ENCODE measurements around the gene CNN2. TPM values are rescaled to one million over a fixed set of nuclear protein-coding genes. Genes with fewer than 3 reads are reported as not detected.
A peak's percentile ranks its signal among the peaks of the same experiment; 100 is the strongest.

Gene CNN2
- total and polyA plus RNA-seq, 12 donors = 33.0 to 117 (median 61.7) TPM

DNA sequence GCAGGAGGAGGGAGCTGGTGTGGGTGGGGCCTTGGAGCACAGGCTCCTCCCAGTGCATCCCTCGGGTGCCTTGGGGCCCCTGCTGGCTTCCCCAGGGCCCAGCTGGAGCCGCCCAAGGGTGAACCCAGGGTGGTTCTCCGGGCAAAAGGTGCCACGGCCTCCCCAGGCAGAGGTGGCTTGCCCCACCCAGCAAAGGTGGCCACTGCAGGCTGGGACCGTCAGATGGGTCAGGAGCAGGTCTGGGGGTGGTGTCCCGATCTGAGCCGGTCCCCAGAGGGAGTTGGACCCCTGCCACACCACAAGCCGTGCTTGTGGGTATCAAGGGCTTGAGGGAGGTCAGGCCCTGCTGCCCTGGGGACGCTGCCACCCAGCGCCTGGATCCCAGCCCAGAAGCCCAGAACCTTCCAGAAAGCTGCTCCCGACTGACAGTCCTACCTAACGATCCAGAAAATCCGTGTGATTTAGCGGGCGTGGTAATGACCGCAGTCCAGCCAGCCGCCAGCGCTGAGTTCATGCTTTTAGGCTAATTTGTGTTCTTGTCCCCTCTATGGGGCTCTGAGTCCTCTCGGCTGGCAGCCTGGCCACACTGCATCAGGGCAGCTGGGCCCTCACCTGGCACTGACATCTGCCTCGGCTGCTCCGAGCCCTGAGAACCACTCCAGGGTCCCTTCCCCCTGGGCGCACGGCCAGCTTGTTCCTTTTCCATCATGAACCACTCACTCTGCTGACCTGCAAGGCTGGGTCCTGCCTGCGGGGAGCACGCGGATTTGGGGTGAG is 31.2 kb upstream of the CNN2 start:
- Histone ChIP-seq H3K27ac (no peak overlapping the region), H3K27me3 (peaks cover 15 to 53% (median 50%) of the 10 kb centered on the region in 7 donors), H3K36me3 (peaks cover 0 to 40% (median 13%) of the 10 kb centered on the region in 9 donors), H3K9me3 (no peaks in the 10 kb centered on the region), H3K4me1 (peaks cover 0 to 14% (median 7%) of the 10 kb centered on the region in 9 donors), H3K4me3 (no peak overlapping the region)
- intact Hi-C loops (cut with DNase I) = no loop called here
- DNase-seq = no peak
- WGBS, 2 donors = 81 to 85% methylated on average over 25 to 26 of the region's 26 CpGs
- no peak for ATAC-seq
- TF ChIP-seq, protein P1, sequence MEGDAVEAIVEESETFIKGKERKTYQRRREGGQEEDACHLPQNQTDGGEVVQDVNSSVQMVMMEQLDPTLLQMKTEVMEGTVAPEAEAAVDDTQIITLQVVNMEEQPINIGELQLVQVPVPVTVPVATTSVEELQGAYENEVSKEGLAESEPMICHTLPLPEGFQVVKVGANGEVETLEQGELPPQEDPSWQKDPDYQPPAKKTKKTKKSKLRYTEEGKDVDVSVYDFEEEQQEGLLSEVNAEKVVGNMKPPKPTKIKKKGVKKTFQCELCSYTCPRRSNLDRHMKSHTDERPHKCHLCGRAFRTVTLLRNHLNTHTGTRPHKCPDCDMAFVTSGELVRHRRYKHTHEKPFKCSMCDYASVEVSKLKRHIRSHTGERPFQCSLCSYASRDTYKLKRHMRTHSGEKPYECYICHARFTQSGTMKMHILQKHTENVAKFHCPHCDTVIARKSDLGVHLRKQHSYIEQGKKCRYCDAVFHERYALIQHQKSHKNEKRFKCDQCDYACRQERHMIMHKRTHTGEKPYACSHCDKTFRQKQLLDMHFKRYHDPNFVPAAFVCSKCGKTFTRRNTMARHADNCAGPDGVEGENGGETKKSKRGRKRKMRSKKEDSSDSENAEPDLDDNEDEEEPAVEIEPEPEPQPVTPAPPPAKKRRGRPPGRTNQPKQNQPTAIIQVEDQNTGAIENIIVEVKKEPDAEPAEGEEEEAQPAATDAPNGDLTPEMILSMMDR (IDR thresholded peaks at IDR 0.05) = no peak

DNA sequence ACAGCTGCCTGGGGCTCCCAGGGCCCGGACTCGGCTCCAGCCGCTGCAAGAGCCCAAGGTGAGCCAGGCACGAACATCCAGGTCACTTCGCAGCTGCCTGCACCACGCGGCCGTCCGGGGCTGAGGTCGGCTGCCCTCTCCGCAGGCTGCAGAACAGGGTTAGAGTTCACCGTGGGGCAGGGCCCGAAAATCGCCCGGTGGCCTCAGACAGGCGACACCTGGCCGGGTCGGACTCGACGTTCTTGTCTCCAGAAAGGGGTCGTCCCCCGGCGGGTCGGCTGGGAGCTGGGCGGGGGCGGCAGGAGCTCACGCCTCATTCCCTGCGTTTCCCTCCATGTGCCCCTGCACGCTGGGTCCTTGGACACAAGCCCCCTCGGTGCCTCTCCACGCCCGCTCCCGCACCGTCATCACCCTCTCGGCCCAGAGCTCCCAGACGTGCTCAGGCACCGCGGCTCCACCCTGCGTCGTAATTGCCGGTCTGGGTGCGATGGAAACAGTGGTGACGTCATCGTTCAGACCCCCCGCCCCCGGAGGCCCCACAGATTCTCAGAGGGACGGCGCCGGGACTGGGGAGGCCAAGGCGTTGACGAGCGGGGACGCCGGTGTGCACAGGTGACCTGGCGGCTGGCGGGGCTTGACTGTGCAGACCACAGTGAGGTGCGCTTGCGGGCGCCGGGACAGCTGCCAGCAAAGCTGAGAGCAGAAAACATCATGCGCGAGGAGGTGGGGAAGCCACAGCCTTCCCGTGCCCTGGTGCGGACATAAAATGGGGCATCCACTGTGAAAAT is 30.2 kb upstream of the CNN2 start:
- 14 to 17% methylated on average over 64 of the region's 64 CpGs for WGBS, 2 donors
- Histone ChIP-seq H3K27ac (no peak overlapping the region), H3K4me1 (peaks cover 2 to 21% (median 14%) of the 10 kb centered on the region in 9 donors), H3K9me3 (no peaks in the 10 kb centered on the region), H3K27me3 (peaks cover 23 to 63% (median 59%) of the 10 kb centered on the region in 7 donors), H3K36me3 (peaks cover 0 to 30% (median 8%) of the 10 kb centered on the region in 9 donors), H3K4me3 (peak overlapping the region in 1 of 10 donors; percentile 18)
- intact Hi-C loops (cut with DNase I) = loop anchor here in 1 of 10 donors (2.0 kb wide), 1 partner anchor 67 kb away; no protein-coding TSS in a partner anchor
- ATAC-seq (peak in 3 of 8 donors; percentile 4 to 14 (median 5)), DNase-seq (no peak)
- TF ChIP-seq, protein P1 (IDR thresholded peaks at IDR 0.05) = no peak

DNA sequence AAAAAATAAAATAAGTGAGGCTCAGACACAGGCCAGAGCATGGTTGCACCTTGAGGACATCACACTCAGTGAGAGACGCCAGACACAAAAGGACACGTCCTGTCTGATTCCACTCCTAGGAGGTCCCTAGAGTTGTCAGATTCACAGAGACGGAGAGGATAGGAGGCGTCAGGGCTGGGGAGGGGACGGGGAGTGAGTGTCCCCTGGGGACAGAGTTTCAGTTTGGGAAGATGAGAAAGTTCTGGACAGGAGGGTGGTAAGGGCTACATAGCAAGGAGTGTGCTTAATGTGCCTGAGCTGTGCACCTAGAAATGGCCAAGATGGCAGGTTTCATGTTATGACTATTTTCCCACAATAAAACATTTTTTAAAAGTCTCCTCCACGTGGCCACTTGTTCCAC is 28.3 kb upstream of the CNN2 start:
- peaks cover 0 to 17% (median 7%) of the 10 kb centered on the region in 9 donors for H3K36me3 ChIP-seq
- TF ChIP-seq, protein P1 (IDR thresholded peaks at IDR 0.05) = no peak
- no peak for ATAC-seq
- H3K4me3 ChIP-seq = no peak overlapping the region
- H3K9me3 ChIP-seq = no peaks in the 10 kb centered on the region
- DNase-seq = no peak
- H3K27me3 ChIP-seq = peaks cover 26 to 76% (median 69%) of the 10 kb centered on the region in 7 donors
- intact Hi-C loops (cut with DNase I) = no loop called here
- H3K4me1 ChIP-seq = peaks cover 5 to 27% (median 20%) of the 10 kb centered on the region in 9 donors
- 17 to 21% methylated on average over 6 of the region's 6 CpGs for WGBS, 2 donors
- H3K27ac ChIP-seq = no peak overlapping the region

DNA sequence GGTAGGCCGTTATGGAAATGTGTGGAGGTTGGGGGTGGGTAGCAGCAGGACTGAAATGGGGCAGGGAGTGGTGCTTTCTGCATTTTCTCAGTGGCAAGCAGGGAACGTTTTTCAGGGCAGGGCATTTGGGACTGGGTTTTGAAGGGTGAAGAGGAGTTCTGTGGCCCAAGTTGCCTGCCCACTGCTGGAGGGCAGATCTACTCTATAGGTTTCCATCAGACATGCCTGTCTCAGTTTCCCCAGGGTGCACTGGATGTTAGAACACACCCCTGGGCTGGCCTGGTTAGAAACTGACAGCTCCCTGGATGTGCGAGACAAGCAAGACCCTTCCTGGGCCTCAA is 27.1 kb upstream of the CNN2 start:
- Histone ChIP-seq H3K36me3 (peaks cover 0 to 4% (median 3%) of the 10 kb centered on the region in 9 donors), H3K27me3 (peaks cover 26 to 84% (median 69%) of the 10 kb centered on the region in 7 donors), H3K27ac (no peak overlapping the region), H3K9me3 (no peaks in the 10 kb centered on the region), H3K4me3 (no peak overlapping the region), H3K4me1 (peaks cover 5 to 27% (median 20%) of the 10 kb centered on the region in 9 donors)
- no peak for DNase-seq
- ATAC-seq = no peak
- TF ChIP-seq, protein P1 (IDR thresholded peaks at IDR 0.05) = no peak
- WGBS, 2 donors = 66 to 76% methylated on average over 3 of the region's 3 CpGs
- intact Hi-C loops (cut with DNase I) = no loop called here

Measured in heart right ventricle (tissue), 16 donors.